ENCODE results near the gene FOXN3. TPM values are rescaled to one million over a fixed set of nuclear protein-coding genes. Genes with fewer than 3 reads are reported as not detected.
"Not testable (repeated sequence)": the region's sequence is repeated elsewhere in the genome, so short reads cannot be mapped to it uniquely, and the experiment has no call there.

FOXN3 gene
- polyA plus RNA-seq, 1 of the 3 experiments (the other 2 are of a cell fraction), result 9.8 TPM

DNA sequence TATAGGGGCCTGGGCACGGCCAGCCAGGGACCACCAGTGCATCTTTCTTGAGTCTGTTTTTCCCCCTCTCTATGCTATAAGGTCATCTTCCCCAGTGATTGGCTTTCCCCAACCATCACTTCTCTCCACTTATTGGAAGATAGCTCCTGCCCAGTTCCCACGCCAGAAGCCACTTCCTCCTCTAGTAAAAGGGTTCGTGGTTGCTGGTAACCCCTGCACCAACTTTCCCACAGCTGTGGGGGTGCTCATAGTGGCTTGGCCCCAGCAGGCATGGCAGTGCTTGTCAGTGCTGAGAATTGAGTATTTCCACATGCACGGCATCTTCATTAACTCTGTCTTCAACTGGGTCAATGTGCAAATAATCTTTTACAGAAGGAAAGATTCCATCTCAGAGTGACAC, 215.4 kb downstream of the FOXN3 start:
- no peaks in the 10 kb centered on the region for H3K27me3 ChIP-seq (ENCODE audit: insufficient read depth)
- H3K9me3 ChIP-seq, result no peaks in the 10 kb centered on the region
- peaks cover 0 to 10% of the 10 kb centered on the region in 2 experiments; a peak in 1 of 4 replicates for H3K4me1 ChIP-seq (ENCODE audit: control insufficient read depth in 1 of 2, insufficient read depth in 2 of 2, low read depth in 1 of 2, low read length in 1 of 2)
- H3K79me2 ChIP-seq (ENCODE audit: insufficient read depth), result no peaks in the 10 kb centered on the region
- H2AFZ ChIP-seq (ENCODE audit: low read depth), result no peak overlapping the region
- no peaks in the 10 kb centered on the region for H4K20me1 ChIP-seq (ENCODE audit: insufficient read depth)
- no peaks in the 10 kb centered on the region for H3F3A ChIP-seq (replicated peaks; ENCODE audit: insufficient read depth)
- ChIA-PET POLR2A (no interaction called here), CTCF (interaction anchor here (1.1 kb wide), 1 partner anchor 36 kb away, joined by 3 read pairs; no protein-coding TSS in a partner anchor)
- no peak for DNase-seq
- no peak overlapping the region; a peak in 1 of 4 replicates for H3K27ac ChIP-seq (ENCODE audit: low read depth in 2 of 2, low read length in 1 of 2)
- no peak for TF ChIP-seq EZH2phosphoT487 (IDR thresholded peaks at IDR 0.05; ENCODE audit: borderline replicate concordance, low read depth)
- TF ChIP-seq SMC3 (IDR thresholded peaks at IDR 0.05; ENCODE audit: low read depth, low read length), result no peak
- no peak for TF ChIP-seq CHD2 (IDR thresholded peaks at IDR 0.05; ENCODE audit: low read length, partially characterized antibody)
- TF ChIP-seq, protein P1, sequence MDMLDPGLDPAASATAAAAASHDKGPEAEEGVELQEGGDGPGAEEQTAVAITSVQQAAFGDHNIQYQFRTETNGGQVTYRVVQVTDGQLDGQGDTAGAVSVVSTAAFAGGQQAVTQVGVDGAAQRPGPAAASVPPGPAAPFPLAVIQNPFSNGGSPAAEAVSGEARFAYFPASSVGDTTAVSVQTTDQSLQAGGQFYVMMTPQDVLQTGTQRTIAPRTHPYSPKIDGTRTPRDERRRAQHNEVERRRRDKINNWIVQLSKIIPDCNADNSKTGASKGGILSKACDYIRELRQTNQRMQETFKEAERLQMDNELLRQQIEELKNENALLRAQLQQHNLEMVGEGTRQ (IDR thresholded peaks at IDR 0.05; ENCODE audit: borderline replicate concordance, low read depth, low read length), result no peak
- no peak for TF ChIP-seq EP300 (IDR thresholded peaks at IDR 0.05; ENCODE audit: borderline replicate concordance in 1 of 2, low read depth in 1 of 2, low read length in 1 of 2)
- TF ChIP-seq, protein P2, sequence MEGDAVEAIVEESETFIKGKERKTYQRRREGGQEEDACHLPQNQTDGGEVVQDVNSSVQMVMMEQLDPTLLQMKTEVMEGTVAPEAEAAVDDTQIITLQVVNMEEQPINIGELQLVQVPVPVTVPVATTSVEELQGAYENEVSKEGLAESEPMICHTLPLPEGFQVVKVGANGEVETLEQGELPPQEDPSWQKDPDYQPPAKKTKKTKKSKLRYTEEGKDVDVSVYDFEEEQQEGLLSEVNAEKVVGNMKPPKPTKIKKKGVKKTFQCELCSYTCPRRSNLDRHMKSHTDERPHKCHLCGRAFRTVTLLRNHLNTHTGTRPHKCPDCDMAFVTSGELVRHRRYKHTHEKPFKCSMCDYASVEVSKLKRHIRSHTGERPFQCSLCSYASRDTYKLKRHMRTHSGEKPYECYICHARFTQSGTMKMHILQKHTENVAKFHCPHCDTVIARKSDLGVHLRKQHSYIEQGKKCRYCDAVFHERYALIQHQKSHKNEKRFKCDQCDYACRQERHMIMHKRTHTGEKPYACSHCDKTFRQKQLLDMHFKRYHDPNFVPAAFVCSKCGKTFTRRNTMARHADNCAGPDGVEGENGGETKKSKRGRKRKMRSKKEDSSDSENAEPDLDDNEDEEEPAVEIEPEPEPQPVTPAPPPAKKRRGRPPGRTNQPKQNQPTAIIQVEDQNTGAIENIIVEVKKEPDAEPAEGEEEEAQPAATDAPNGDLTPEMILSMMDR (IDR thresholded peaks at IDR 0.05), result no peak
- TF ChIP-seq TAF1 (IDR thresholded peaks at IDR 0.05; ENCODE audit: borderline replicate concordance, low read depth, low read length), result no peak
- TF ChIP-seq YY1 (IDR thresholded peaks at IDR 0.05; ENCODE audit: low read depth), result no peak
- no peak for TF ChIP-seq USF1 (IDR thresholded peaks at IDR 0.05; ENCODE audit: borderline replicate concordance, low read depth)
- TF ChIP-seq JUND (IDR thresholded peaks at IDR 0.05), result no peak
- no peak for TF ChIP-seq MEF2A (IDR thresholded peaks at IDR 0.05; ENCODE audit: borderline replicate concordance, low read depth)
- TF ChIP-seq, protein P3, sequence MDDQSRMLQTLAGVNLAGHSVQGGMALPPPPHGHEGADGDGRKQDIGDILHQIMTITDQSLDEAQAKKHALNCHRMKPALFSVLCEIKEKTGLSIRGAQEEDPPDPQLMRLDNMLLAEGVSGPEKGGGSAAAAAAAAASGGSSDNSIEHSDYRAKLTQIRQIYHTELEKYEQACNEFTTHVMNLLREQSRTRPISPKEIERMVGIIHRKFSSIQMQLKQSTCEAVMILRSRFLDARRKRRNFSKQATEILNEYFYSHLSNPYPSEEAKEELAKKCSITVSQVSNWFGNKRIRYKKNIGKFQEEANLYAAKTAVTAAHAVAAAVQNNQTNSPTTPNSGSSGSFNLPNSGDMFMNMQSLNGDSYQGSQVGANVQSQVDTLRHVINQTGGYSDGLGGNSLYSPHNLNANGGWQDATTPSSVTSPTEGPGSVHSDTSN (IDR thresholded peaks at IDR 0.05), result no peak
- TF ChIP-seq GATA2 (CRISPR knock-in tag; IDR thresholded peaks at IDR 0.05), result no peak
- TF ChIP-seq RAD21 (IDR thresholded peaks at IDR 0.05; ENCODE audit: low read length), result no peak
- no peak for TF ChIP-seq FOSL2 (IDR thresholded peaks at IDR 0.05; ENCODE audit: borderline replicate concordance, low read depth)
- H3K4me3 ChIP-seq (ENCODE audit: low read depth in 2 of 2, low read length in 1 of 2), result no peak overlapping the region
- H3K4me2 ChIP-seq, result no peak overlapping the region
- peaks cover 0 to 2% of the 10 kb centered on the region in 2 experiments for H3K36me3 ChIP-seq (replicated peaks in 1 of 2; ENCODE audit: control insufficient read depth in 1 of 2, insufficient read depth in 2 of 2, low read length in 1 of 2)
- WGBS (ENCODE audit: low lambda C conversion rate), result 80% methylated on average over 4 of the region's 4 CpGs
- H3K9ac ChIP-seq, result no peak overlapping the region
- H3K9me2 ChIP-seq, result no peaks in the 10 kb centered on the region

DNA sequence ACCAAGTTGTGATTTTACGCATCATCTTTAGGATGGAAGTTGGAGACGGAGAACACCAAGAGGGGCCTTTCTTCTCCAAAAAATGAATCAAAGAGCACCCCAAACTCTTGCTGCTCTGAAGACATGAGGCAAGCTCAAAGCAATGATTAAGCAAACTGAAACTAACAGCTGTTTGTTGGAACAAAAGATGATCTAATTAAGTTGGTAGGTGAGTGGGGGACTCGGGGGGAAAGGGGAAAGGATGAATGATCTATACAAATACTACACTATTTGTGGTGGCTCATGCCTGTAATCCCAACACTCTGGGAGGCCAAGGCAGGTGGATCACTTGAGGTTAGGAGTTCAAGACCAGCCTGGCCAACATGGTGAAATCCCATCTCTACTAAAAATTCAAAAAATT, 217.7 kb downstream of the FOXN3 start:
- not testable (repeated sequence) for H3K9ac ChIP-seq
- WGBS (ENCODE audit: low lambda C conversion rate), result 85% methylated on average over 3 of the region's 3 CpGs

More for the DNA sequence above, 217.7 kb downstream of the FOXN3 start:
- H3K36me3 ChIP-seq (replicated peaks in 1 of 2; ENCODE audit: control insufficient read depth in 1 of 2, insufficient read depth in 2 of 2, low read length in 1 of 2); DNase-seq; POLR2A ChIA-PET; H2AFZ ChIP-seq (ENCODE audit: low read depth); H3K4me3 ChIP-seq (ENCODE audit: low read depth in 2 of 2, low read length in 1 of 2); H3F3A ChIP-seq (replicated peaks; ENCODE audit: insufficient read depth); H4K20me1 ChIP-seq (ENCODE audit: insufficient read depth); H3K79me2 ChIP-seq (ENCODE audit: insufficient read depth); H3K4me2 ChIP-seq; H3K27ac ChIP-seq (ENCODE audit: low read depth in 2 of 2, low read length in 1 of 2); H3K9me3 ChIP-seq; CTCF ChIA-PET; H3K9me2 ChIP-seq; H3K27me3 ChIP-seq (ENCODE audit: insufficient read depth): not testable (repeated sequence)
- peaks cover 0 to 10% of the 10 kb centered on the region in 2 experiments; a peak in 1 of 4 replicates for H3K4me1 ChIP-seq (ENCODE audit: control insufficient read depth in 1 of 2, insufficient read depth in 2 of 2, low read depth in 1 of 2, low read length in 1 of 2)

All from SK-N-SH (cell line).